T-helper 1 cell (primary cell): ENCODE data around the gene RHOH.
A peak's percentile ranks its signal among the peaks of the same experiment; 100 is the strongest.
"Not testable (repeated sequence)": the region's sequence is repeated elsewhere in the genome, so short reads cannot be mapped to it uniquely, and the experiment has no call there.

ENCODE experiments used
- DNase-seq, 5 donors: peaks; one replicate each; pipeline ENCODE4 v3.0.0-alpha.2; 2012 to 2020

RHOH gene

DNA sequence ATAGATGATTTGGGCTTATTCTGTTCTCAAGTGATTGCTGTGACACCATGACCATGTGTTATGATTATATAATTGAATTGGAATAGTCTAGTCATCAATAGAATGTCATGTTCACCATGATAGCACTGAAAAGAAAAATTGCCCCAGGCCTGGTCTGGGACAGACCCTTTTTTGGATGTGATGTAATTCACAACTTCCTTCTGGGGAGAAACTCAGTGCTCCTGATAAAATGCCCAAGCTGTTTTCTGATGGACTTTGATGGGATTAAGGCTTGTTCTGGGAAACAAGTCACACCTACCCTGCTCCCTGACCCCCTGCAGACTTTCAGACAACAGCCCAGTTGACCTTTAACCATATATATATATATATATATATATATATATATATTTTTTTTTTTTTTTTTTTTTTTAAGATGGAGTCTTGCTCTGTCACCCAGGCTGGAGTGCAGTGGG lies 65.3 kb downstream of the RHOH start:
- DNase-seq, result no peak

DNA sequence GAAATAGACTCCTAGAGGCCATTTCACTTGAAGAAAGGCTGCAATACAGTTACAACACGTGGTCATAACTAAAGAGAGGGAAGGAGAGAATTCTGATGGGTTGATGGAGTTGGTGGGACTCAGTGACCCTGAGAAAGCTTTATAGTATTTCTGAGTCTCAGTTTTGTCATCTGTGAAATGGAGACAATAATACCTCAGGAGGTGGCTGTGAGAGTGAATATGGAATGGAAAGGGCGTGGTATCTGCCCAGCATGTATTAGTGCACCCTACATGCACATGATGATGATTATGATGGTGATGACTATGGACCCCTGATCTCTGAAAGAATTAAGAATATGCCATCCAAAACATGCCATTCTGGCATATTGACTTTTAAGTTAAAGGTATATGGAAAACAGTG lies 66.0 kb downstream of the RHOH start:
- DNase-seq, result no peak

DNA sequence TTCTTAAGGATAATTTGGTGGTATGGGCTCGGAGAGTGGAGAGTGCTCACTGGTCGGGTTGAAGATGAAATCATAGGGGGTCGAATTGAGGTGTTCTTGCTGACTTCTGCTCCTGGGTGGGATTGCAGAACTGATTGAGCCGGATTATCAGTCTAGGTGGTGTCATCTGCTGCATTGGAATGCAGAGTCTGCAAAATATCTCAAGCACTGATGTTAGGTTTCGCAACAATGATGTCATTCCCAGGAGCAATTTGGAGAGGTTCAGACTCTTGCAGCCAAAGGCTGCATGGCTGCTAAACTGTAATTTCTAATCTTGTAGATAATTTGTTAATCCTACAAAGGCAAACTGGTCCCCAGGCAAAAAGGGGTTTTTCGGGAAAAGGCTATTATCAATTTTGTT lies 67.7 kb downstream of the RHOH start:
- no peak for DNase-seq

DNA sequence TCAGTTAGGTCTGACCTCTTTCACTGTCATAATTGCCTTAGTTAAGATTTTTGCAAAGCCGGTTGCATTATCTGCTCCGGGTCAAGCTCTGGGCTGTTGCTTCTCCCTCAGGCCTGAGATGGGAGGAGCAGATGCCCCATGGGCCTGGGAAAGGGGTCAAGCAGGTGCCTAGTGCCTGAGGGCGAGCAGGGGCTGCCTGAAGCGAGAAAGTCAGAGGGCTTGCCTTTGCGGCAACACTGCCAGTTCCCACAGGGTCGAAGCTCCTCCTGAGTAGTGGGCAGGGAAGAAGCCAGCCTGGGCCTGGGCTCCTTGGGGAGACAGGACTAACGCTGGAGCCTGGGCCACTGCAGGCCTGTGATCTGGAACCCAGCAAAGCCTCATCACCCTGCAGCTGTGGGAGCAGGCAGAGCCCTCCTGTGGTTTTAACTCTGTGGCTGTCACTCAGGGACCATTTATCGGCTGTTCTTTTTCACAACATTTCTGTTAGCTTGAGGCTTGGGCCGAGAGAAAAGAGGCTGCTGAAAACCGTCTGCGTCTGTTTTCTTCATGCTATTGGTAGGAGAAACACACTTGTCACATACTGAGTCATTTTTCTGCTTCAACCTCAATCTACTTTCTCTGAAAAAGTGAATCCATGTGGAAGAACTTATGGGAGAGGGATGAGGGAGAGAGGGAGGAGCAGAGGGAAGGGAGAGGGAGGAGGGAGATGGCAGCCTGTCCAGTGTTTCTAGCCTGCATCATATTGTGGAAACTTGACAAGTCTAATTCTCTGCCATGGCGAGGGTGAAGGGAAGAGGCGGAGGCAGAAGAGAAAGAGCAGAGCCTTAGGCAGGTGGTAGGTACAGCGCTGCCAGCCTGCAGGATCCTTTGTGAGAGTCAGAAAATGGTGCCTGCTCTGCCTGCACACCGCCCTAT lies 68.4 kb downstream of the RHOH start:
- peak in 1 of 5 donors; percentile 30 for DNase-seq

DNA sequence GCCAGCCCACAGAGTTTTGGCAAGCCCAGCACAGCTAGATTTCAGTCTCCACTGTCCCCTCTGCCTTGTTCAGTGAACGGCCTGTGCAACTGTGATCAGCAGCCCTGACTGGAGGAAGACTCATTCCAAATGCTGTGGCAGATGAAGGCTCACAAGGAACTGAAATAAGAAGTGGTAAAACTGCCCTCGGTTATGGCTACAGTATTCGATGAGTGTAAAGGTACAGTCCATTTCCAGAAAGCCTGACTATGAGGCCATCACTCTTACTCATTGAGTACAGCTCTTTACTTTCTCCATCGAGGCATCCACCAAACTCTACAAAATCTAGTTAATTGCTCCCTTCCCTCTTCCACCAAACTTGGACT lies 69.1 kb downstream of the RHOH start:
- DNase-seq, result no peak

DNA sequence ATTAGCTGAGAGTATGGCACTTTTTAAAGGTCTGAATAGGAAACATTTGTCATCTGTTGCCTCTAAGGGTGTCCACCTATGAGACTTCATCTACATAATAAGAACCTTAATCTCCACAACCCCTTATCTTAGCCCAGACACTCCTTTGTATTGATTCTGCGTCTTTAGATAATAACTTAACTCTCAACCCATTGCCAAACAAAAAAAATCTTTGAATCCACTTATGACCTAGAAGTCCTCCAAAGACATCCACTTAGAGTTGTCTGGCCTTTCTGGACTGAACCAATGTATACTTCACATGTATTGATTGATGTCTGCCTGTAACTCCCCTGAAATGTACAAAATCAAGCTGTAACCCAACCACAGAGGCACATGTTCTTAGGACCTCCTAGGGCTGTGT lies 72.3 kb downstream of the RHOH start:
- DNase-seq, result no peak

DNA sequence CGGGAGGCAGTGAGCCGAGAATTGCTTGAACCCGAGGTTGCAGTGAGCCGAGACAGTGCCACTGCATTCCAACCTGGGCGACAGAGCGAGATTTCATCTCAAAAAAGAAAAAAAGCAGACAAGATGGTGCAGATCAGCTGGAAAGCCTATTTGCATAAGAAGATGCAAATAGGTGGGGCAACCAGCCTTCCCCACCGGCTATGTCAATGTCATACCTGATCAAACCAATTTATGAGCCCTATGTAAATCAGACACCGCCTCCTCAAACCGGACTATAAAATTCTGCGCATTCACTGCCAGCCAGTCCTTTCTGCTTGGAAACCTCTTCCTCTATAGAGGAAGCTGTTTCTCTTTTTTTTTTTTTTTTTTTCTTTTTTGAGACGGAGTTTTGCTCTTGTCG lies 73.8 kb downstream of the RHOH start:
- no peak for DNase-seq

DNA sequence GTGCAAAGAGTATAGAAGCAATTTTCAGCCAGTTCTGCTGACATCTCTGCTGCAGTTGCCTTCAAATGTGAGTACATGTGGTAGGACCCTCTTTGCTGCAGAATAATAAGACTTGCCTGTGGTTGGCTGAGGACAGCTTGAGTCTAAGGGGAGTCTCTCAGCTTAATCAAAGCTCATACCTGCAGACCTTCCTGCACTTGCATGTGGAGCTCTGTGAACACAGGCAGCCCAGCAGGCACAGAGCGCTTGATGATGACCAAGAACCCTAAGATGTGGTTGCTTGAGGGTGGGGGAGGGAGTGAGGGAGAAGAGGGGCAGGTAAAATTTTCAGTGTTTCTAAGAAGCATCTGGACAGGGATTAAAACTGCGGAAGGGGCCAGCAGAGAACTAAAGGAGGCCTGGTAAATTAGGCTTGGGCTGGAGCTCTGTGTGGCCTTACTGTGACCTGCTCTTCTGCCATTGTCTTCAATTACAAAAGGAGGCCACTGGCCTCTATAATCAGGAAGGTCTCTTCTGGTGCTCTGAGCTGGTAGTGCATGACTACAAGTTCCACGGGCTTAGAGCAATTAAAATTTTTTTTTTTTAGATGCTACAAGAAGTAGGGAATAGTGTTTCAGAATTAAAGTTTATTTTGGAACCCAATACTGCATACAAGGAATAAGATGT lies 78.4 kb downstream of the RHOH start:
- DNase-seq, result no peak

DNA sequence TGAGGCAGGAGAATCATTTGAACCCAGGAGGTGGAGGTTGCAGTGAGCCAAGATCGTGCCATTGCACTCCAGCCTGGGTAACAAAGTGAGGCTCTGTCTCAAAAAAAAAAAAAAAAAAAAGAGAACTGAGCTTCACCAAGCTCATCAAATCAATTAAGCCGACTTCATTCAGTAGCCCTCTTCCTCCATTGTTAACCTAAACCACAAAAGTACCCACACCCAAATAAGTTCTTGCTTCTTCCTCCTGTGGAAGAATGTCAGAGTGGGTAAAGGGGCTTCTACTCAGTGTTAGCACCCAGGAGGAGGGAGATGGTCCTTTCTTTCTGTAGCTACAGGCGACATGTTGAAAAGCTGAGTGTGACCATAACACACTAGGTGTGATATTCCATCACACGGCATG lies 79.7 kb downstream of the RHOH start:
- DNase-seq, result no peak

DNA sequence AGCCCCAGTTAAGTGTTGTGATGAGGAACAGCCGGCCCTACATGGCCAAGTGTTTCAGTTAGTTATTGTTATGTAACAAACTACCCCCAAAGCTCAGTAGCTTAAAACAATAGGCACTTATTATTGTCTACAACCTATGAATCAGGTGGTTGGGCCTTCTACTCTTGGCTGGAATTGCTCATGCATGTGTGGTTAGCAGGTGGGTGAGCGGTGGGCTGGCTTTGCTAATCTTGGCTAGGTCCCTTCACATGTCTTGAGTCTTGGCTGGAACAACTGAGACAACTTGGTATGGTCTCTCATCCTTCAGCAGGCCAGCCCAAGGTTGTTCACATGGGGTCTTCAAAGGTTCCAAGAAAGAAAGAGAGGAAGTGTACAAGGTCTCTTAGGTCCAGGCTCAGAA lies 83.8 kb downstream of the RHOH start:
- no peak for DNase-seq

DNA sequence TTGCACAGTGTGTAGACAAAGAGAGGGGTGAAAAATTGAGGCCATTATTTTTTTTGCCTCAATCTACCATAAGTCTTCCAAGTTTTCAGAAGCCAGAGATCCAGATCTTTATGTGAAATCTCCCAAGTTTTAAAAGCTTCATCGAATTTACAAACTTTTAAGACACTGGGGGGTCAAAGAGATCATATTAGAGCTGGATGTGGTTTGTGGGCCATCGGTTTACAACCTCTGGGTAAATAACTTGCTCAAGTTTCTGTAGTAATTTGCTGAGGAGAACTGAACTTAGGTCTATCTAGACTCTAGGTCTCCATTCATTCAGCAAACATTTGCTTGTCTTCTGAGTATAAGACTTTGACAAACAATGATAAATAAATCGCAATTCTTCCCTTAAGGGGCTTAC lies 84.3 kb downstream of the RHOH start:
- no peak for DNase-seq

DNA sequence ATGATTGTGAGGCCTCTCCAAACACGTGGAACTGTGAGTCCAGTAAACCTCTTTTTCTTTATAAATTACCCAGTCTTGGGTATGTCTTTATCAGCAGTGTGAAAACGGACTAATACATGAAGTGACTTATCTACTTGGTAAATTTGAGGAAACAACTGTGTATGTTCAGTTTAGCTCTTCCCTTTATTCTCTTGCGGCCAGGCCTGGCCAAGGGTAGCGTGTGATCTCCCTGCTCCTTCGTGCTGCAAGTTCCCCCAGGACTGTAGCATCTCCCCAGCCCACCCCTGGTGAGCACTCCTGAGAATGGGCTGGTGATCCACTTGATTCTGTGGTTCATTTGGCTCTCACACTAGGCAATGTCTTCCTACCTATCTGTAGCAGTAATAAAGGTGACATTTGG lies 85.1 kb downstream of the RHOH start:
- DNase-seq, result no peak

DNA sequence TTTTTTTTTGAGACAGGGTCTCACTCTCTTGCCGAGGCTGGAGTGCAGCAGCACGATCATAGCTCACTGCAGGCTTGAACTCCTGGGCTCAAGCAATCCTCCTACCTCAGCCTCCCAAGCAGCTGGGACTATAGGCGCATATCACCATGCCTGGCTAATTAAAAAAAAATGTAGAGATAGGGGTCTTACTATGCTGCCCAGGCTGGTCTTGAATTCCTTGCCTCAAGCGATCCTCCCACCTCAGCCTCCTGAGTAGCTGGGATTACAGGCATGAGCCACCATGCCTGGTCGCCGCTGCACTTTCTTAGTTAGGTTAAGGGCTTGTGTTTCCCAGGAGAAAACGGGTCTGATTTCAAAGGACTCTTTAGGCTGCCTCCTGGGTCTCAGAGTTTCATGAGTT lies 86.0 kb downstream of the RHOH start:
- not testable (repeated sequence) for DNase-seq

DNA sequence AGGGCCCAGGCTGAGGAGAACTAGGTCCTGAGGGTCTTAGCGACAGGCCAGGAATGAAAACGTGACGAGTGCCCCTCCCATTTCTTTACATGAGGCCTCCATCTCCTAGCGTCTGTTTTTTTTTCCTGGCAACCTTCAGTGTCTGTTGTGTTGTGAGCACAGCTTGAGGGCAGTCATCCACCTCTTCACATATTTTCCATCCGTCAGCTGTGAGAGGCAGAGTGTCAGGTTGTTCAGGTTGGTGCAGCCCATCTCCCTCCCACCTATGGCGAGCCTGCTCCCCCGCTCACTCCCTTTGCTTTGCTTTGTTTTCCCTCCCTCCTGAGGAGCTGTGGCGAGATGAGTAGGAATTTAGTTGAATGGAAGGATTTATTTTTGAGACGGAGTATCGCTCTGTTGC lies 86.6 kb downstream of the RHOH start:
- peak in 1 of 5 donors; percentile 18 for DNase-seq

DNA sequence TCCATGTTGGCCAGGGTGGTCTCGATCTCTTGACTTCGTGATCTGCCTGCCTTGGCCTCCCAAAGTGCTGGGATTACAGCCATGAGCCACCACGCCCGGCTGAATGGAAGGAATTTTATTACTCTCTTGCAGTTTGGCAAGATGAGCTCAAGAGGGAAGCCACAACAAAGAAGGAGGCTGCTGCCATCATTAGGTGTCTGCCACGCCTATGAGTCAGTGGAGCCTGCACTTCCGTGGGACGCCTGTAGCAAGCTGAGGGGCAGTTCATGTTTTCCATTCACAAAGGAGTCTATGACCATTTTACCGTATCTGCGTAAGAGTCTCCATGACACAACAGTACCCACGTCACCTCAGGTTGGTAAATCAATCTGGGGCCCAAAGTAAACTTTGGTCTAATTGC lies 87.1 kb downstream of the RHOH start:
- peak; percentile 61 to 84 (median 75) for DNase-seq

DNA sequence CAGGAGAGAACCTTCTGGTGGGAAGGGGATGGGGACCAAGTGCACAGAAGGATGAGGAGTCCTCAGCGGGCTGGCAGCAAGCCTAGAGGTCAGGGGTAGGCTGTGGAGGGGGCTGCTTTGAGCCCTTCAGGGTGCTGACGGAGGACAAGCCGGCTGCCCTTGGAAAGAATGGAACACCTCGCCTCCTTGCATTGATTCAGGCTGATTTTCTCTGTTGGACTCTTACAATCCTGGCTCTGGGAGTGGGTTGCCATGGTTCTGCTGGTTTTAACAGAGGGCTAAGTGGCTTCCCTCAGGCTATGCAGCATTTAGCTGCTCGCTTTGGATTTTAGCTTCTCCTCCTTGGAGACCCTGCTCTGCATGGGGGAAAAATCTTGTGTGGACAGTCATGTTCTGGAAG lies 88.9 kb downstream of the RHOH start:
- no peak for DNase-seq

DNA sequence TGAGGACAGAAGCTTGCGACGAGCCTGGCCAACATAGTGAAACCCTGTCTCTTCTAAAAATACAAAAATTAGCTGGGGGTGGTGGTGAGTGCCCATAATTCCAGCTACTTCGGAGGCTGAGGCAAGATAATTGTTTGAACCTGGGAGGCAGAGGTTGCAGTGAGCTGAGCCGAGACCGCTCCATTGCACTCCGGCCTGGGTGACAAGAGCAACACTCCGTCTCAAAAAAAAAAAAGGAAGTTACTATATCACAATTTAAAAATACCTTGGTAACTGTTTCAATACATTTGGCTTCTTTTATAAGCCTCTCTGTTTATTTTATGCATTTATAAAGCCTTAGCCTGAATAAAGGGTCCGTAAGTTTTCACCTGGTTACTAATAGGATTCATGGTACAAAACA lies 91.7 kb downstream of the RHOH start:
- DNase-seq, result no peak

DNA sequence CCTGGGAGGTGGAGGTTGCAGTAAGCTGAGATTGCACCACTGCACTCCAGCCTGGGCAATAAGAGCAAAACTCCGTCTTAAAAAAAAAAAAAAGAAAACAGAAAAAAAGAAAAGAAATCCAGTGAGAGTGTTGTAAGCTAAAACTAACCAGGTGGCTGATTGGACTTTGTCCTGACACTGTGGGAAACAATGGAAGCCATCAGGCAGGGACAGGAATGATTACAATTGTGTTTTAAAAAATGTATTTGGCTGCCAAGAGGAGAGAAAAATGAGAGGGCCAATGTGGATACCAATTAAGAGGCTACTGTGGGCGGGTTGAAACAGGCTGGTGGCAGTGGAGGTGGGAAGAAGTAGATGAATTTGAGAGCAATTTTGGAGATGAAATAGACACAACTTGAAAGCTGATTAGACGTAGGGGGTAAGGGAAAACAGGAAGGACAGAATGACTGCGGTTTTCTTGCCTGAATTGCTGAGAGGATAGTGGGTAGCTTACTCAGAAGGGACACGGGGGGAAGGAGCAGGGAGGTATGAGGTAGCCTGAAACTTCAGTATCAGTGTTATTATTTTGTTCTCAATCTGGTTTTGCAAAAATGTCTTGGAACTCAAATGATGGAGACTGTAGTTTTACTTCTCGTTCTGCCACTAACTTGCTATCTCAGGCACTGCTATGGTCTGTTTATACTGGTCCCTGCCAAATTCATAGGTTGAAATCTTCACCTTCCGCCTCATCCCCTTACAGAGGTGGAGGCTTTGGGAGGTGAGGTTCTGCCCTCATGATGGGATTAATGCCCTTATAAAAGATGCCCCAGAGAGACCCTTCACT lies 92.7 kb downstream of the RHOH start:
- peak in 2 of 5 donors; percentile 18 to 51 for DNase-seq

DNA sequence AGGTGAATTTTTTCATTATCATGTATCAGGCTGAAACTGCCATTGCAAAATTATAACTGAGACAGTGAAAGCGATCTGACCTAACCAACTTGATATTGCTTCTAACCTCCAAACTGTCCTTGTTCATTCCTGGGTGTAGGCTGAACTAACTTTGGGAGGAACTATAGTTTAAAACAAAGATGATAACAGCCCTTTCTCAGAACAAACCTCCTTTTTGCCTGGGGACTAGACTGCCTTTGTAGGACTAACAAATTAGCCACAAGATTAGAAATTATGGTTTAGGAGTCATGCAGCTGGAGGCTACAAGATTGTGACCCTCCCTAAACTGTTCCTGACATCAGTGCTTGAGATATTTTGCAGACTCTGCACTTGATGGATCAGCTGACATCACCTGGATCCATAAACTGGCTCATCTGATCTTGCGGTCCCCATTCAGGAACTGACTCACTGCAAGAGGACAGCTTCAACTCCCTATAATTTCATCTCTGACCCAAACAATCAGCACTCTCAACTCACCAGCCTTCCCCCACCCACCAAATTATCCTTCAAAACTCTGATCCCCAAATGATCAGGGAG lies 93.9 kb downstream of the RHOH start:
- DNase-seq, result peak in 1 of 5 donors; percentile 39

DNA sequence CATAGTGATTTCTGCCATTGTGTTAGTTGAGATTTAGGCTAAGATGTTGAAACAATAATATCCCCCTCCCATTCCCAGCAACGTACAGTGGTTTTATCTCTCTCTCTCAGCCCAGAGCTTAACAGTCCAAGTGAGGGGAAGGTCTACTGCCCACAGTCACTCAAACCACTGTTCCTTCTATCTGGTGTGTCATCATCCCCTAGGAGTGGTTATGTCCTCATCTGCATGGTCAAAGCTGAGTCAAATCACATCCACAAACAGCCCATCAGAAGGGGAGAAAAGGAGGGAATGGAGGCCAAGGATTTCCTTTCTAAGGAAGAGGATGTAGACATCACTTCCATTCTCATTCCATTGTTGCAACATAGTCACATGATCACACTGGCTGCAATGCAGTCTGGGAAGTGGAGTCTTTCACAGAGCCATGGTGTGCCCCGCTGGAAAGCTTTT lies 95.5 kb downstream of the RHOH start:
- no peak for DNase-seq

DNA sequence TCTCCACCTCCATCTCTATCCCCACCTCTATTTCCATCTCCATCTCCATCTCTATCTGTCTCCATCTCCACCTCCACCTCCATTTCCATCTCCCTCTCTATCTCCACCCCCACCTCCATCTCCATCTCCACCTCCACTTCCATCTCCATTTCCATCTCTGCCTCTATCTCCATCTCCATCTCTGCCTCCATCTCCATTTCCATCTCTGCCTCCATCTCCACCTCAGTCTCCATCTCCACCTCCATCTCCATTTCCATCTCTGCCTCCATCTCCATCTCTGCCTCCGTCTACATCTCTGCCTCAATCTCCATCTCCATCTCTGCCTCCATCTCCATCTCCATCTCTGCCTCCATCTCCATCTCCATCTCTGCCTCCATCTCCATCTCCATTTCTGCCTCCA lies 97.5 kb downstream of the RHOH start:
- no peak for DNase-seq

DNA sequence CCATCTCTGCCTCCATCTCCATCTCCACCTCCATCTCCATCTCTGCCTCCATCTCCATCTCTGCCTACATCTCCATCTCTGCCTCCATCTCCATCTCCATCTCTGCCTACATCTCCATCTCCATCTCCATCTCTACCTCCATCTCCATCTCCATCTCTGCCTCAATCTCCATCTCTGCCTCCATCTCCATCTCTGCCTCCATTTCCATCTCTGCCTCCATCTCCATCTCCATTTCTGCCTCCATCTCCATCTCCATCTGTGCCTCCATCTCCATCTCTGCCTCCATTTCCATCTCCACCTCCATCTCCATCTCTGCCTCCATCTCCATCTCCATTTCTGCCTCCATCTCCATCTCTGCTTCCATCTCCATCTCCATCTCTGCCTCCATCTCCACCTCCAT lies 98.2 kb downstream of the RHOH start:
- not testable (repeated sequence) for DNase-seq

DNA sequence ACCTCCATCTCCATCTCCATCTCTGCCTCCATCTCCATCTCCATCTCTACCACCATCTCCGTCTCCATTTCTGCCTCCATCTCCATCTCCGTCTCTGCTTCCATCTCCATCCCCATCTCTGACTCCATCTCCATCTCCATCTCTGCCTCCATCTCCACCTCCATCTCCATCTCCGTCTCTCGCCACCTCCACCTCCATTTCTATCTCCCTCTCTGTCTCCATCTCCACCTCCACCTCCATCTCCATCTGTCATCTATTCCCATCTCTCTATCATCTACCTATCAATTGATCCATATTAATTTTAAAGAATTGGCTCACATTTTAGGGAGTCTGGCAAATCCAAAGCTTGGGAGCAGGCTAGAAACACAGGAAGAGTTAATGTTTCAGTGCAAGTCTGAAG lies 98.7 kb downstream of the RHOH start:
- DNase-seq, result no peak
